Peyer's patch (tissue), 4 donors: Measurements from ENCODE around the gene IRX1. TPM values are rescaled to one million over a fixed set of nuclear protein-coding genes. Genes with fewer than 3 reads are reported as not detected.

Experiments
- DNase-seq, 3 donors: peaks; one replicate each; pipeline ENCODE4 v3.0.0-alpha.2; 2017 to 2019
- H3K27ac ChIP-seq, 4 donors: fragments of 200-600 bp; sonication (generic); one replicate each; pipeline ENCODE4 v1.5.1; 2016 to 2019
- H3K27me3 ChIP-seq, 2 donors: fragments of 200-600 bp; sonication (generic); one replicate each; pipeline ENCODE4 v1.5.1; 2019
- H3K36me3 ChIP-seq, 3 donors: fragments of 200-600 bp; sonication (generic); one replicate each; pipeline ENCODE4 v1.5.1; 2016 to 2019
- H3K4me1 ChIP-seq, 4 donors: fragments of 200-600 bp; sonication (generic); one replicate each; pipeline ENCODE4 v1.5.1; 2016 to 2019
- H3K4me3 ChIP-seq, 4 donors: fragments of 200-600 bp; sonication (generic); 1 replicate in 3 of 4; 2 replicates in 1 of 4; pipeline ENCODE4 v1.5.1; 2016 to 2019; ENCODE audit warnings: mild to moderate bottlenecking in 1 of 4
- H3K9me3 ChIP-seq, 4 donors: fragments of 200-600 bp; sonication (generic); one replicate each; pipeline ENCODE4 v1.5.1; 2016 to 2019; ENCODE audit warnings: mild to moderate bottlenecking in 1 of 4
- CTCF ChIP-seq, 6 experiments: fragments of 450-650 bp in 4 of 6; fragments of 200-600 bp in 2 of 6; sonication (generic) in 1 of 6; IDR thresholded peaks; one replicate each; pipeline ENCODE4 v1.5.1; 2017 to 2019; ENCODE audit warnings: antibody characterized with exemption in 6 of 6, mild to moderate bottlenecking in 3 of 6, moderate library complexity in 1 of 6
- POLR2A ChIP-seq, 2 donors: fragments of 450-650 bp; IDR thresholded peaks; one replicate each; pipeline ENCODE4 v1.5.1; 2017; ENCODE audit warnings: antibody characterized with exemption in 2 of 2, mild to moderate bottlenecking in 2 of 2, moderate library complexity in 2 of 2
- total RNA-seq, 4 donors: library from RNA; depleted of rRNA; stranded (reverse); fragments of >200 nt; gene quantifications; one replicate each; pipeline ENCODE4 v1.1.0, GENCODE V29; 2016

IRX1 gene
- total RNA-seq, 4 donors from 2014 or later = not detected

- H3K4me1 ChIP-seq = no peaks in the 10 kb centered on the region
- H3K4me3 ChIP-seq = no peak overlapping the region
- DNase-seq = no peak
- H3K36me3 ChIP-seq = no peaks in the 10 kb centered on the region
- TF ChIP-seq CTCF (IDR thresholded peaks at IDR 0.05) = no peak
- no peak for TF ChIP-seq POLR2A (IDR thresholded peaks at IDR 0.05)
- H3K9me3 ChIP-seq = no peaks in the 10 kb centered on the region
- no peak overlapping the region for H3K27ac ChIP-seq
- peaks cover 0 to 3% of the 10 kb centered on the region in 2 donors for H3K27me3 ChIP-seq
Measured at GRCh38 chr5:3609120-3609681, 13.6 kb downstream of the IRX1 start.

DNA sequence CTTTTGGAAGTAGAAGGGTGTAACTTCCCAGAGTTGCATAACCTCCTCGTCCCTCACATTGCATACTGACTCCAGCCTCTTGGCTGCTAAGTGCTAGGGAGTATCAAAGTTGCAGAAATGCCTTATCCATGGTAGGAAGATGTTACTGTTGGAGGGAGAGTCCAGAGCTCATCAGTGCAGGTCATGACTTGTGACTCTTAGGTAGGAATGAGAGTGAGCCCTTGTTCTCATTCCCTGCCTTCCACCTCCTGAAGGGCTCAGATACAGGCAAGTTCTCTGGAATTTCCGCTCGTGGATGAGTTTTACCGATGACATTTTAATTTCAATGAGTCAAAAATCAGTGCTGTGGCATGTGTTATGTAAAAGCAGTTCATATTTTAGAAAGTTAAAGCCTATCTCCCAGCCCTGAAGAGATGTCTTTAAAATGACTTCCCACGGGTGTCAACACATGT is 17.0 kb downstream of the IRX1 start:
- Histone ChIP-seq H3K4me1 (no peaks in the 10 kb centered on the region), H3K36me3 (no peaks in the 10 kb centered on the region), H3K27ac (no peak overlapping the region), H3K27me3 (no peaks in the 10 kb centered on the region), H3K9me3 (no peaks in the 10 kb centered on the region), H3K4me3 (no peak overlapping the region)
- TF ChIP-seq CTCF (IDR thresholded peaks at IDR 0.05) (no peak), POLR2A (IDR thresholded peaks at IDR 0.05) (no peak)
- no peak for DNase-seq

DNA sequence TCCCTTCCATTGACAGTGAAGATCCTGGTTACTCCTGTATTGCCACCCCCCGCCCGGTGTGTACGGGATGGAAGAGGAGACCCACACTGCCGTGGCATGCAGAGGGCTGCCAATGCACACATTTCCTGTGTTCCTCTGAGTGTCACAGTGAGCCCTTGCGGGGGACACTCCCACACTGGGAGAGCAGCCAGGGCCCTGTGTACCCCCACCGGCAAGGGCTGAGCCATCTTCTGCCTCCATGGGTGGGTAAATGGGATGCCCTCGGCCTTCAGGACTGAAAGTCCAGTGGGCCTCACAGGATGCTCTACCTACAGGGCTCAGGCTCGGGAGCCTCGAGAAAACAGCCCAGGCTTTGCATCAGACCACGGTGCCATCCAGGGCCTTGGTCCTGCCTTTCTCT is 18.1 kb downstream of the IRX1 start:
- TF ChIP-seq POLR2A (IDR thresholded peaks at IDR 0.05) (no peak), CTCF (IDR thresholded peaks at IDR 0.05) (no peak)
- Histone ChIP-seq H3K36me3 (no peaks in the 10 kb centered on the region), H3K27ac (no peak overlapping the region), H3K4me3 (no peak overlapping the region), H3K4me1 (no peaks in the 10 kb centered on the region), H3K27me3 (no peaks in the 10 kb centered on the region), H3K9me3 (no peaks in the 10 kb centered on the region)
- no peak for DNase-seq

DNA sequence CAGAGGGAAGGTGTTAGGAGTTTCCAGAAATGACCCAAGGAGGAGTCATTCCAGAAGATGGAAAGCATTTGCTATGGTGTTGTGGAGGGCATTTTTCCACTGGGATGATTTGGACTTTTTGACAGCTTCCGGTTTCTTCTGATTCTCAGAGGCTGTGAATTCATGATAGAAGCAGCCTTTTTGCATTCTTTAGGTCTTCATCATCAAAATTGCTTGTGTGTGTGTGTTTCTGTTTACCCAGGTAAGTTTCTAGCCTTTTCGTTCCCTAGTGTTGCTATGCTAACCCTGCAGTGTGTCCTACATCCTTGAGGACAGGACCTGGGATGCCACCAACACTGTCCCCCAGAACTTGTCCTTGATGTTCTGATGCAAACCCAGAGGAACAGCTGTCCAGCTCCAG is 19.6 kb downstream of the IRX1 start:
- no peak overlapping the region for H3K4me3 ChIP-seq
- H3K27me3 ChIP-seq = no peaks in the 10 kb centered on the region
- no peaks in the 10 kb centered on the region for H3K4me1 ChIP-seq
- TF ChIP-seq POLR2A (IDR thresholded peaks at IDR 0.05) = no peak
- no peak for TF ChIP-seq CTCF (IDR thresholded peaks at IDR 0.05)
- H3K27ac ChIP-seq = no peak overlapping the region
- H3K36me3 ChIP-seq = no peaks in the 10 kb centered on the region
- DNase-seq = no peak
- H3K9me3 ChIP-seq = no peaks in the 10 kb centered on the region

DNA sequence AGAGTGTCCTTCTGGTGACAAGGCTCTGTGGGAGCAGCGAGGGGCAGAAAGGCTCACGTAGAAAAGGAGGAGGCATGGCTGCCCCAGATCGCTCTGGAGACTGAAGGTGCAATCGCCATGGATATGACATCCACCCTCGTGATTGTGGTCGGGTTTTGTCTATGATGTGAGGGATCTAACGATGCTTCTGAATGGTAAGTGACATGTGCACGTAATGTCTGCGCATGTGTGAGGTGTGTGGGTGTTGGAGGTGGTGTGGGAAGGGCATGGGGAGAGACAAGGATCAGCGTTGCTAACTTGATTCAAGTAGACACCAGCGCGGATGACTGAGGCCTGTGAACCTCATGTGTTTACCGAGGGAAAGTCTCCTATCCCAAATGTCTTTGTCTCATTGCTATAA is 20.2 kb downstream of the IRX1 start:
- no peak for DNase-seq
- H3K9me3 ChIP-seq = no peaks in the 10 kb centered on the region
- H3K27me3 ChIP-seq = no peaks in the 10 kb centered on the region
- H3K36me3 ChIP-seq = no peaks in the 10 kb centered on the region
- H3K27ac ChIP-seq = no peak overlapping the region
- no peak overlapping the region for H3K4me3 ChIP-seq
- no peak for TF ChIP-seq CTCF (IDR thresholded peaks at IDR 0.05)
- no peak for TF ChIP-seq POLR2A (IDR thresholded peaks at IDR 0.05)
- no peaks in the 10 kb centered on the region for H3K4me1 ChIP-seq

DNA sequence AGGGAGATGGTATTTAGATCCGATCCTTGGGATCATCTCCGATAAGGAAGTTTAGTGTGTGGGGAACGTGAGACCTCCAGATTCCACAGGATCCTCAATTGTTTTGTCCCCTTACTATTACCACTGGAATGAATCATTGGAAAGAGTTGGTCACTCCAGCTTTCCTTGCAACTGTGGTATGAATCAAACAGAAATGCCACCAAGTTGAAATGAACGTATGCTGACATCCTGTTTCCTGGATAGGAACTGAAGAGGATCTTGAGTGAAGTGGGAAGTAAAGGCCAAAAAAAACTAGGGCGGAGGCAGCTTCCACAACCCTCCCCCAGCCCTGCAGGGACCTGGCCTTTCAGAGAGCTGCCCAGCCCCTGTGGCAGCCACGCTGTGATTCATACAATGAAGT is 23.9 kb downstream of the IRX1 start:
- Histone ChIP-seq H3K27ac (no peak overlapping the region), H3K36me3 (no peaks in the 10 kb centered on the region), H3K4me1 (no peaks in the 10 kb centered on the region), H3K4me3 (no peak overlapping the region), H3K27me3 (no peaks in the 10 kb centered on the region), H3K9me3 (no peaks in the 10 kb centered on the region)
- TF ChIP-seq CTCF (IDR thresholded peaks at IDR 0.05) (no peak), POLR2A (IDR thresholded peaks at IDR 0.05) (no peak)
- DNase-seq = no peak
